Adrenal gland (tissue), 5 donors: ENCODE results near the gene PIAS3.

Experiments used
- POLR2A ChIP-seq, 2 donors: fragments of 450-650 bp; IDR thresholded peaks; one replicate each; pipeline ENCODE4 v1.6.1; 2017; ENCODE audit warnings: antibody characterized with exemption in 2 of 2, mild to moderate bottlenecking in 2 of 2, moderate library complexity in 1 of 2
- TF ChIP-seq, protein P1 (sequence below), 6 experiments: fragments of 450-650 bp in 4 of 6; fragments of 200-600 bp in 2 of 6; sonication (generic) in 1 of 6; IDR thresholded peaks; 1 replicate in 5 of 6; 2 replicates in 1 of 6; pipeline versions ENCODE4 v1.5.1 to v1.8.0; 2016 to 2021; ENCODE audit warnings: antibody characterized with exemption in 6 of 6, mild to moderate bottlenecking in 2 of 6, moderate library complexity in 1 of 6
- donor health status: DM: no; HTN: no; CAD: no.

DNA sequence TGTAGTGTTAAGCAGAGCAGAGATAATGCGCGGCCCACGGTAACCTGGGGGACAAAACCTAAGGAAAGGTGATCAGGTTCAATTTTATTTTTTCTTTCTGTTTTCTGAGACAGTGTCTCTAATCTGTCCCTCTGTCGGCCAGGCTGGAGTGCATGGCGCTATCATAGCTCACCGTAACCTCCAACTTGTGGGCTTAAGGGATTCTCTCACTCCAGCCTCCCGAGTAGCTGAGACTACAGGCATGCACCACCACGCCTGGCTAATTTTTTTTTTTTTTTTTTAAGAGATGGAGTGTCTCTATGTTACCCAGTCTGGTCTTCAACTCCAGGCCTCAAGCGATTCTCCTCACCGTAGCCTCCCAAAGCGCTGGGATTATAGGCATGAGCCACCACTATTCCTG, 27.5 kb upstream of the PIAS3 start:
- TF ChIP-seq, protein P1, sequence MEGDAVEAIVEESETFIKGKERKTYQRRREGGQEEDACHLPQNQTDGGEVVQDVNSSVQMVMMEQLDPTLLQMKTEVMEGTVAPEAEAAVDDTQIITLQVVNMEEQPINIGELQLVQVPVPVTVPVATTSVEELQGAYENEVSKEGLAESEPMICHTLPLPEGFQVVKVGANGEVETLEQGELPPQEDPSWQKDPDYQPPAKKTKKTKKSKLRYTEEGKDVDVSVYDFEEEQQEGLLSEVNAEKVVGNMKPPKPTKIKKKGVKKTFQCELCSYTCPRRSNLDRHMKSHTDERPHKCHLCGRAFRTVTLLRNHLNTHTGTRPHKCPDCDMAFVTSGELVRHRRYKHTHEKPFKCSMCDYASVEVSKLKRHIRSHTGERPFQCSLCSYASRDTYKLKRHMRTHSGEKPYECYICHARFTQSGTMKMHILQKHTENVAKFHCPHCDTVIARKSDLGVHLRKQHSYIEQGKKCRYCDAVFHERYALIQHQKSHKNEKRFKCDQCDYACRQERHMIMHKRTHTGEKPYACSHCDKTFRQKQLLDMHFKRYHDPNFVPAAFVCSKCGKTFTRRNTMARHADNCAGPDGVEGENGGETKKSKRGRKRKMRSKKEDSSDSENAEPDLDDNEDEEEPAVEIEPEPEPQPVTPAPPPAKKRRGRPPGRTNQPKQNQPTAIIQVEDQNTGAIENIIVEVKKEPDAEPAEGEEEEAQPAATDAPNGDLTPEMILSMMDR (IDR thresholded peaks at IDR 0.05): no peak
- TF ChIP-seq POLR2A (IDR thresholded peaks at IDR 0.05): no peak
